Hematopoietic multipotent progenitor cell treated with erythropoietin and hydrocortisone succinate and interleukin-3 and kit ligand, for 4 days (in vitro differentiated cells): ENCODE measurements around the gene VASH1.

Experiments
- DNase-seq: peaks from one replicate; pipeline ENCODE4 v3.0.0-alpha.2; 2015

The VASH1 gene

GRCh38 chr14:76773188-76773885 lies 12.1 kb downstream of the VASH1 start:
- DNase-seq, result peak; percentile 91

DNA sequence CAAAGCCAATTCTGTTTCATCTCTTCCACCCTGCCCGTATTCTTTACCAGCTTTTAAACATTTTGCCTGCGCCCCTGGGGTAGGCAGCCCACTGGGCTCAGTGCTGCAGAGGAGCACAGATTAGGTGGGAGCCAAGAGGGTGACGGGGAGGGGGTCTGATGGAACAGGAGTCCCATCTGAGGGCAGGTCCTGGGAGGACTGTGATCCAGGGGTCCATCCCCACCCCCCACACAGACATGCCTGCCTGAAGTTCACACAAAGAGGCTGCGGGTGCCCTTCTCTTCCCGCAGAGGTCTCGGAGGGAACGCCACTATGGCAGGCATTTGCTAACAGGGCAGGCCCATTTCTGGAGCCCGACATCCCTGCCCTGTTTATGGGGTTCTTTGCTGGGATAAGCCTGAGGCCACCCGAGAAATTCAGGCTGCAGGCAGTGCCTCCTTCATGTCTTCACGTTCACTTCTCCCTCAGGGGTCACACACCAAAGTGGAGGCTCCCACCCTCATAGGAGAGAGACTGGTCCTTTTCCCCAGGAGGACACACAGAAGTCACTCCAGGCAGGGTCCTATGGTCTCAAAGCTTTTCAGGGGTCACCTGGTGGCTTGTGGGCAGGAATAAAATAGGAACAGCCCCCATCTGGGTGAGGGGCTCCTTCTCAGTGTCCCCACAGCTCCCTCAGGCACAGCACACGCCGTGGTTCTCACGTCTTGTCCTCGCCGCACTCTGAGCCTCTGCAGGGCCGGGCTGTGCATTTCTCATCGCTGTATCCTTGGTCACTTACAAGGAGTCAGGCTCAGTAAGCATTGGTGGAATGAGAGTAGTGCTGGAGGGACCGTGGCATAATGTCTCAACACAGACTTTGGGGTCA lies 12.9 kb downstream of the VASH1 start:
- no peak for DNase-seq

DNA sequence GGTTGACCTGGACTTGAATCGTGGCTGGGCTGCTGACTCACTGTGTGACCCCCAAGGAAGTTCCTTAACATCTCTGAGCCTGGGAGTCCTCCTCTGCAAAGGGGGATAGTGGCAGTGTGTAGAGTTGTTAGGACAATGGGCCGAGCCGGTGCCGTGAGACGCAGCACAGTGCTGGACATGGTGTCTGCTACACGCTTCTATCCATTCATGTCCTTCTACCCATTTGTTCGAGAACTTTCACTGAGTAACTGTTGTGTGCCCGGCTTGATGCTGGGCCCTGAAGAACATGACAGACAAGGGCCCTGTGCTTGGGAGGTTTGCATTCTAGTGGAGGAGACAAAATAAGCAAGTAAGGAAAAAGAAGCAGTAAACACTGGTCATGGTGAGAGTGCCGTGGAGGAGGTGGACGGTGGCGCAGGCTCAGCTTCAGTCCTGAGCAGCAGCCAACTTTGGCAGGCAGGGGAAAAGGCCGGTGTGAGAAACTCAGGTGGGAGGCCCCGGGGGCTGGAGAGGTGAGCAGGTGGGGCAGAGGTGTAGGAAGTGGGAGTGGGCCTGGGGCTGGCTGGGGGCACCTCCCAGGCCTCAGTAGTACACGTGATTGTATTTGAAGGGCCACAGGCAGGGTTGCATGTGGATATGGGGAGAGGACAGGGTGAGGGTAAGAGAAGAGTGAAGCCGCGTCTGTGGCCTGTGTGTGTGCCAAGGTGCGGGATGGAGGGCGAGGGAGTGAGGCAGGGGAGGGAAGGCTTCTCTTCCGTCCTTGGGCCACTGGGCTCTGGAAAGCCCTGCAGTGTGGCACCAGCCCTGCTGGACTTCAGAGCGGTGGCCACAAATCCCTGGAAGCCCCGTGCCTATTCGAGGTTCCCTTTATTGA lies 13.8 kb downstream of the VASH1 start:
- no peak for DNase-seq

DNA sequence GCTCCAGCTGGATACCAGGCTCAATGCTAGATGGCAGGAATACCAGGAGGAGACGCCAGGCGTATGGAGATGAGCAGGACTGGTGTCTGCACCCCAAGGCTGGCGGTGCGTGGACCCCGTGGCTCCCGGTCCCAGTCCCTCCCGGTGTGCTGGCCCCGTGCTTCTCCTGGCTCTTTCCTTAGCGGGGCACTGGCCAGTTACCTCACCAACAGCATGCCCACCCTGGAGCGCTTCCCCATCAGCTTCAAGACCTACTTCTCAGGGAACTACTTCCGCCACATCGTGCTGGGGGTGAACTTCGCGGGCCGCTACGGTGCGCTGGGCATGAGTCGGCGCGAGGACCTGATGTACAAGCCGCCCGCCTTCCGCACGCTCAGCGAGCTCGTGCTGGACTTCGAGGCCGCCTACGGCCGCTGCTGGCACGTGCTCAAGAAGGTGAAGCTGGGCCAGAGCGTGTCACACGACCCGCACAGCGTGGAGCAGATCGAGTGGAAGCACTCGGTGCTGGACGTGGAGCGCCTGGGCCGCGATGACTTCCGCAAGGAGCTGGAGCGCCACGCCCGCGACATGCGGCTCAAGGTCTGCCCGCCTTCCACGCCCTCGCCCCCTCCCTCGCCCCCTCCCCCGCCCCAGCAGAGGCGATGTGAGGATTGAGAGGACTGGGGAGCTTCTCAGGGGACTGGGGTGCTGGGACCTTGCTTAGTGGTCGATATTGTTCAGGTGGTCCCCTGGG lies 14.6 kb downstream of the VASH1 start:
- DNase-seq, result no peak

DNA sequence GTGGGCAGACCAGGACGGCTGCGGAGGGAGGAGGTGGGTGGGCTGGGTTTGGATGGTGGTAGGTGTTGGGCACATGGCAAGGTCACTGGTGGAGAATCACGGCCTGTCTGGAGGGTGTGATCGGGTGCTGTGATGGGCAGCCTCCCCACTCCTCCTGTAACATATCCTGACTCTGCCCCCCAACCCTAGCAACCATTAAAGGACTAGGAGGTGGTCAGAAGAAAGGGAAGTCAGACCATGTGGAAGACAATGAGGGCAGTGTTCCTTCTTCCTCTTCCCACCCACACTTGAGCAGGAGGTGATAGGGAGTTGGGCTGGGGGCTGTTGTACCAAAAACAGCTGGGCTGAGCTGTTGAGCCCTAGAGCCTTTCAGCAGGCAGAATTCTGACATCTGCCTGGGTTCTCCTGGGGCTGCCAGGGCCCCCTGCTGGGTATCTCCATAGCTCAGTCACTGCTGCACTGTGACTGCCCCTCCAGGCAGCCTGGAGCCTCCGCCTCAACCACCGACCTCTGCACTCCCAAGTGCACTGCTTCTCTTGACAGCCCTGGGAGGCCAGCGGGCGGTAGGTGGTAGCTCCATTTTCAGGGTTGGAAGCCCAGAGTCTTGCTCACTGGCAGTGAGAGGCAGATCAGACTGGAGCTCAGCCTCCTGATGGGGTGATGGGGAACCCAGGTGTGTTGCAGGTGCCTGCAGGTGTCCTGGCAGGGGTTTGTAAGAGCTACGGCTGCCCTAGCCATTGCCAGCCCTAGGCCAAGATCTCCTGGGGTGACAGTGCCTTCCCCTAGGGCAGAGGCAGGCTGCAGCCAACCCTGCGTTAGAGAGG lies 15.4 kb downstream of the VASH1 start:
- peak; percentile 72 for DNase-seq

- DNase-seq, result no peak
These were observed 16.5 kb downstream of the VASH1 start for GRCh38 chr14:76777721-76778120.

DNA sequence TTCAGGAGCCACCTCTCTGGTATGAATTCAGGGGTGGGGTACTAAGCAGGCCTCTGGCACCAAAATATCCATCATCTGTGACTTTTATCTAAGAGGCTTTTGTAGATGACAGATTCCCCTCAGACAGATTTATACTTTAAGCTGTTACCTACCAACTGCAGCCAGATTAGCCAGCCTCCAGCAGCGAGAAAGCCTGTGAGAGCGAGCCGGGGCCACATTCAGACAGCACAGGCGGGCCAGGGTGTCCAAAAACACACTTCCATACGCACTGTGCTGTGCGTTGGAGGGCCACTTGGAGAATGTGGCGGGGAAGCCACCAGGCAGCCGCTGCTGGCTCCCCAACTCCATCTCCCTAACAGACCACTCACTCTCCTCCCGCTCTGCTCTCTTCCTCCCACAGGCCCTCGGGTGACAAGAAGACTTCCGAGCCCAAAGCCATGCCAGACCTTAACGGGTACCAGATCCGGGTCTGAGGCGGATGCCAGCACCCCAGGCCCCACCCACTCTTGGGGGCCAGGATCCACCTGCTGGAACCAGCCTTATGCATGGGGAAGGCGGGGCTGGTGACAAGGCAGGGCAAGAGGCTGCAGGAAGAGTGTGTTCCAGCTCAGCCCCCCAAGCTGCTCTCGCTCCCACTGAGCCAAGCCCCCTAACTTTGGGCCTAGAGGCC lies 17.4 kb downstream of the VASH1 start:
- DNase-seq, result no peak

DNA sequence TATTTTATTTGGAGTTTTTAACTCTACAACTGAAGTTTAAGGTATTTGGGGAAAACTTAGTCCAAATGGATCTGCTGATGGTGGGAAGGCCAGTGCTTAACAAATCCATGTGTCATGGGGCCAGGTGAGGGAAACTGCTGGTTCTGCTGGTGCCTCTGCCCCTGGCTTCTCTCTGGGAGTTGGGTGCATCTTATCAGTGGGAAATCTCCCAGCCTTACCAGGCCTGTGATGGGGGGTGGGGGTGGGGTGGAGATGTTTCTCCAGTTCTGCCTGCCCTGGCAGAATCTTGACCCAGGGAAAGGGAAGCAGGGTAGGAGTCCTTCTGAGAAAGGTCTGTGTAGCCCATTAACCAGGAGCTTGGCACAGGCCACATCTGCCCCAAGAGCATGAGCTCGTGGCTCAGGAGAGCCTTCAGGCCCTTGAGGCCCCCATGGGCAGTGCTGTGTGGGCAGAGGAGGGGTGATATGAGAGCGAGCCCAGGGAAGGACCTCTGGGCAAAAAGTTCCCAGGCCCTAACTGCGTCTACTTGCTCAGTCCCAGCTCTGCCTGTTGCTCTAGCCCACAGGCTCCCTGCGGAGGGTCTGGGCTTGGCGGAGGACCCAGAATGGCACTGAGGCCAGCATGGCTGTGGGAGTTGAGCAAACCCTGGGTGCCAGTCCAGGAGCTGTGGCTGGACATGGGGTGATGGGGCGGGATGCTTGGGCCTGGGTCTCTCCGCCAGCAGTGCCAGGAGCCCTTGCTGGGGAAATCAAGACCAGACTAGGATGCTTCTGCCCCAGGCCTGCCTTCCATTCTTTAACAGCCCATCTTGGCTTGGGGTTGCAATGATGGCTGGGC lies 18.2 kb downstream of the VASH1 start:
- DNase-seq, result no peak

GRCh38 chr14:76780058-76780345 lies 18.7 kb downstream of the VASH1 start:
- DNase-seq, result no peak

- DNase-seq, result no peak
These were observed 19.1 kb downstream of the VASH1 start for GRCh38 chr14:76780360-76780759.

GRCh38 chr14:76780875-76781647 lies 19.8 kb downstream of the VASH1 start:
- no peak for DNase-seq

- DNase-seq, result peak; percentile 56
These were observed 20.4 kb downstream of the VASH1 start for GRCh38 chr14:76781648-76782051.

DNA sequence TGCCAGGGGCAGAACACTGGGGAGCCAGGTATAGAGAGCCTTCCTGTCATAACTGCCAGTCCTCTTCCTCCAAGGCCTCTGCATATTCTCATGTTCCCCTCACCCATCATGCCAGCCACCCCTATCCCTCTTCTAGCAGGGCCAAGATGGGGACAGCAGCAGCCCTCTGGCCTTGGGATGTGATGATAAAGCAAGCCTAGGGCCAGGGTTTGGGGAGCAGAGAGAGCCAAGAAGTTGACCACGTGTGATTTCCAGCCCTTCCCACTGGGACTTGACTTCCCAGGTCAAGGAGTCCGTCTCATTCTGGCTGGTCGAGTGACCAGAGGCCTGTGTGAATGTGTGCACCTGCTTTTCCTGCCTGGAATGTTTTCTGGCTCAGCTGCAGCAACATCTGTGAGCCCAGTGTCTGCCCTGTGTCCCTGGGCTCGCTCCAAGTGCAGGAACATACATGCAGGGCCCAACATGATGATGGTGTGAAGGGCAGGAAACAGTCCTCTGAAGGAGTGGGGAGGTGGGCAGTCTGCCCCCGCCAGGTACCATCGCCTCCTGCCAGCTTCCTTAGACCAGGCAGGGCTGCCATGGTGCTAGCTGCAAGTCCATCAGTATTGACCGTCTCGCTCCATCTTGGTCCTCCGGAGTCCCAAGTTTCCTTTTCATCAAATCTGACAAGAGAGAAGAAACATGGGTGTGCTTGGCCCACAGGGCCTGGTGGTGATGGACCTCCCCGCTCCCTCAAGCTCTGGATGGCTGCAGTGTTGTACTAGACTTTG lies 21.0 kb downstream of the VASH1 start:
- no peak for DNase-seq

GRCh38 chr14:76782885-76783566 lies 21.8 kb downstream of the VASH1 start:
- no peak for DNase-seq

DNA sequence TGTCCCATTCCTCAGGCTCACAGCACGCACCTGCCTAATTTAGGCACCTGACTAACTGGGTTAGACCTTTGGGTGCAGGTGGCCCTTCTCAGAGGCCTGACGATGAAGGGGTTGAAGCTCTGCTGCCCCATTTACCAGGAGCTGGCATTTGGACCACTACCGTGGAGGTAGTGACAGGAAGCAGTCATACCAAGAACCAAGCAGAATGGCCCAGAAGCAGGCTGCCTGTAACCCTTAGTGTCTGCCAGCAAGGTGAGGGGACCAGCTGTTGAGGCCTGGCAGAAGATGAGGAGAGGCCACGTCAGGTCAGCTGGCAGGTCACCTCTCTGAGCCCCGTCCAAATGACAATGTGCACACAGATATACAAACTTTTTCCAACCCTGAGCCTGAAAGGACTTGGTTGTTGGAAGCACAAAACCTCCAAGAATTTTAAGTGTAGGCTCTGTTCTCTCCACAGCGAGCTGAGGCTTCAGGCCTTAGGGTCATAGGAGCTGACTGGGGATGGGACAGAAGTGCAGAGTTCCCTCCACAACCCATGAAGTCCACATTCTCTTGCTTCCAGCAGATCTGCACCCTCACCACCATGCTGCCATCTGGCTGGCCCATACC lies 23.1 kb downstream of the VASH1 start:
- no peak for DNase-seq

GRCh38 chr14:76784881-76785280 lies 23.6 kb downstream of the VASH1 start:
- DNase-seq, result peak; percentile 94

GRCh38 chr14:76786601-76787000 lies 25.3 kb downstream of the VASH1 start:
- no peak for DNase-seq

DNA sequence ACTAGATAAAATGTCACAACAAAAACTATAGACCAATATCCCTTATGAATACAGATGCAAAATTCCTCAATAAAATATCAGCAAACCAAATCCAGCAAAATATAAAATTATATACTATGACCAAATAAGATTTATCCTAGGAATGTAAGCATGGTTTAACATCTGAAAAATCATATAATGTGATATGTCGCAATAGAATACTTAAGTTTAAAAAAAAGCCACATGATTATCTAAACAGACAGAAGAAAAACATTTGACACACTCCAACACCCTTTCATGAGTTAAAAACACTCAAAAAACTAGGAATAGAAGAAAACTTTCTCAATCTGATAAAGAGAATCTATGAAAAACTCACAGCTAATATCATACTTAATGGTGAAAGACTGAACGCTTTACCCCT lies 31.2 kb downstream of the VASH1 start:
- no peak for DNase-seq
